ENCODE results near the gene STK38.

Gene STK38

GRCh38 chr6:36504982-36505381 is 42.3 kb downstream of the STK38 start:
- no peak for DNase-seq (ENCODE audit: low spot score)

GRCh38 chr6:36504181-36504580 is 43.1 kb downstream of the STK38 start:
- H3K9ac ChIP-seq (ENCODE audit: low read depth, low read length, poor library complexity): no peak overlapping the region
- no peak overlapping the region for H2BK15ac ChIP-seq (ENCODE audit: low read length)
- no peak overlapping the region for H3K14ac ChIP-seq (ENCODE audit: low read length)
- no CpG with 5 or more reads among the region's 3 CpGs for WGBS, 2 donors (ENCODE audit: extremely low coverage in 2 of 2, insufficient read length in 2 of 2, insufficient replicate concordance in 1 of 2)
- H2AFZ ChIP-seq (ENCODE audit: low read length): no peak overlapping the region
- no peak overlapping the region for H3K4ac ChIP-seq (ENCODE audit: low read length)
- H2BK12ac ChIP-seq (ENCODE audit: low read length): no peak overlapping the region
- no peak for DNase-seq (ENCODE audit: low spot score)
- H2BK120ac ChIP-seq (ENCODE audit: low read depth, low read length): no peak overlapping the region
- no peak overlapping the region for H3K18ac ChIP-seq (ENCODE audit: low read length)
- peaks cover 5 to 83% of the 10 kb centered on the region in 2 donors for H3K36me3 ChIP-seq (replicated peaks in 1 of 2; ENCODE audit: control insufficient read depth in 2 of 2, insufficient read depth in 2 of 2, low read length in 2 of 2)
- no peak overlapping the region for H3K27ac ChIP-seq (replicated peaks; ENCODE audit: low read length)
- peaks cover 1% of the 10 kb centered on the region for H3K79me1 ChIP-seq (ENCODE audit: low read depth, low read length)
- peaks cover 0 to 2% (median 0%) of the 10 kb centered on the region in 3 experiments for H3K27me3 ChIP-seq (ENCODE audit: control insufficient read depth in 3 of 3, insufficient read depth in 3 of 3, low read depth in 1 of 3, low read length in 3 of 3)
- no peak overlapping the region for H2BK5ac ChIP-seq (ENCODE audit: low read length)
- no peak overlapping the region for H4K8ac ChIP-seq (ENCODE audit: low read depth, low read length)
- H3K4me1 ChIP-seq (ENCODE audit: control insufficient read depth in 2 of 2, insufficient read depth in 1 of 2, low read depth in 1 of 2, low read length in 2 of 2): peaks cover 0 to 1% of the 10 kb centered on the region in 2 donors
- H3K23ac ChIP-seq (ENCODE audit: low read depth, low read length, poor library complexity): no peak overlapping the region
- H2AK5ac ChIP-seq (ENCODE audit: low read depth, low read length): no peak overlapping the region
- H4K91ac ChIP-seq (ENCODE audit: low read depth, low read length, poor library complexity): no peak overlapping the region
- no peak overlapping the region for H3K4me2 ChIP-seq (ENCODE audit: insufficient read depth, low read length, poor library complexity, severe bottlenecking)
- H3K9me3 ChIP-seq (replicated peaks in 1 of 2; ENCODE audit: control insufficient read depth in 2 of 2, insufficient read depth in 1 of 2, low read depth in 1 of 2, low read length in 2 of 2): no peaks in the 10 kb centered on the region
- no peak overlapping the region for H3K4me3 ChIP-seq (ENCODE audit: low read length in 2 of 2)

More at GRCh38 chr6:36504982-36505381, 42.3 kb downstream of the STK38 start:
- Histone ChIP-seq H3K4ac (ENCODE audit: low read length) (no peak overlapping the region), H3K4me3 (ENCODE audit: low read length in 2 of 2) (no peak overlapping the region), H2AK5ac (ENCODE audit: low read depth, low read length) (no peak overlapping the region), H2BK120ac (ENCODE audit: low read depth, low read length) (no peak overlapping the region), H3K9me3 (replicated peaks in 1 of 2; ENCODE audit: control insufficient read depth in 2 of 2, insufficient read depth in 1 of 2, low read depth in 1 of 2, low read length in 2 of 2) (peaks cover 5 to 8% of the 10 kb centered on the region in 2 donors), H4K91ac (ENCODE audit: low read depth, low read length, poor library complexity) (no peak overlapping the region), H3K4me2 (ENCODE audit: insufficient read depth, low read length, poor library complexity, severe bottlenecking) (no peak overlapping the region), H2BK12ac (ENCODE audit: low read length) (no peak overlapping the region), H3K79me1 (ENCODE audit: low read depth, low read length) (no peaks in the 10 kb centered on the region), H2BK15ac (ENCODE audit: low read length) (no peak overlapping the region), H3K27me3 (ENCODE audit: control insufficient read depth in 3 of 3, insufficient read depth in 3 of 3, low read depth in 1 of 3, low read length in 3 of 3) (no peaks in the 10 kb centered on the region), H2AFZ (ENCODE audit: low read length) (no peak overlapping the region), H3K14ac (ENCODE audit: low read length) (no peak overlapping the region), H3K36me3 (replicated peaks in 1 of 2; ENCODE audit: control insufficient read depth in 2 of 2, insufficient read depth in 2 of 2, low read length in 2 of 2) (peaks cover 5 to 82% of the 10 kb centered on the region in 2 donors), H3K18ac (ENCODE audit: low read length) (no peak overlapping the region), H2BK5ac (ENCODE audit: low read length) (no peak overlapping the region), H4K8ac (ENCODE audit: low read depth, low read length) (no peak overlapping the region), H3K23ac (ENCODE audit: low read depth, low read length, poor library complexity) (no peak overlapping the region), H3K4me1 (ENCODE audit: control insufficient read depth in 2 of 2, insufficient read depth in 1 of 2, low read depth in 1 of 2, low read length in 2 of 2) (no peaks in the 10 kb centered on the region), H3K9ac (ENCODE audit: low read depth, low read length, poor library complexity) (no peak overlapping the region), H3K27ac (replicated peaks; ENCODE audit: low read length) (no peak overlapping the region)
- no CpG with 5 or more reads among the region's 2 CpGs for WGBS, 2 donors (ENCODE audit: extremely low coverage in 2 of 2, insufficient read length in 2 of 2, insufficient replicate concordance in 1 of 2)

- Histone ChIP-seq H4K8ac (ENCODE audit: low read depth, low read length) (no peak overlapping the region), H3K27ac (replicated peaks; ENCODE audit: low read length) (no peak overlapping the region), H2BK120ac (ENCODE audit: low read depth, low read length) (no peak overlapping the region), H3K4me3 (ENCODE audit: low read length in 2 of 2) (no peak overlapping the region), H3K79me1 (ENCODE audit: low read depth, low read length) (peaks cover 2% of the 10 kb centered on the region), H3K9me3 (replicated peaks in 1 of 2; ENCODE audit: control insufficient read depth in 2 of 2, insufficient read depth in 1 of 2, low read depth in 1 of 2, low read length in 2 of 2) (no peaks in the 10 kb centered on the region), H3K23ac (ENCODE audit: low read depth, low read length, poor library complexity) (no peak overlapping the region), H2BK5ac (ENCODE audit: low read length) (no peak overlapping the region), H3K4me2 (ENCODE audit: insufficient read depth, low read length, poor library complexity, severe bottlenecking) (no peak overlapping the region), H2AFZ (ENCODE audit: low read length) (no peak overlapping the region), H2AK5ac (ENCODE audit: low read depth, low read length) (no peak overlapping the region), H3K9ac (ENCODE audit: low read depth, low read length, poor library complexity) (no peak overlapping the region), H3K4ac (ENCODE audit: low read length) (no peak overlapping the region), H3K14ac (ENCODE audit: low read length) (no peak overlapping the region), H2BK12ac (ENCODE audit: low read length) (no peak overlapping the region), H4K91ac (ENCODE audit: low read depth, low read length, poor library complexity) (no peak overlapping the region), H2BK15ac (ENCODE audit: low read length) (no peak overlapping the region), H3K4me1 (ENCODE audit: control insufficient read depth in 2 of 2, insufficient read depth in 1 of 2, low read depth in 1 of 2, low read length in 2 of 2) (peaks cover 0 to 1% of the 10 kb centered on the region in 2 donors), H3K18ac (ENCODE audit: low read length) (no peak overlapping the region), H3K36me3 (replicated peaks in 1 of 2; ENCODE audit: control insufficient read depth in 2 of 2, insufficient read depth in 2 of 2, low read length in 2 of 2) (peaks cover 9 to 92% of the 10 kb centered on the region in 2 donors), H3K27me3 (ENCODE audit: control insufficient read depth in 3 of 3, insufficient read depth in 3 of 3, low read depth in 1 of 3, low read length in 3 of 3) (peaks cover 0 to 2% (median 0%) of the 10 kb centered on the region in 3 experiments)
- DNase-seq (ENCODE audit: low spot score): no peak
- no CpG with 5 or more reads among the region's 6 CpGs for WGBS, 2 donors (ENCODE audit: extremely low coverage in 2 of 2, insufficient read length in 2 of 2, insufficient replicate concordance in 1 of 2)
Measured at GRCh38 chr6:36501686-36502085, 45.6 kb downstream of the STK38 start.

GRCh38 chr6:36499918-36500317 is 47.4 kb downstream of the STK38 start:
- WGBS, 2 donors (ENCODE audit: extremely low coverage in 2 of 2, insufficient read length in 2 of 2, insufficient replicate concordance in 1 of 2): no CpG with 5 or more reads among the region's 4 CpGs
- no peak overlapping the region for H2BK12ac ChIP-seq (ENCODE audit: low read length)

More at GRCh38 chr6:36499918-36500317, 47.4 kb downstream of the STK38 start:
- Histone ChIP-seq H2BK5ac (ENCODE audit: low read length) (no peak overlapping the region), H3K27ac (replicated peaks; ENCODE audit: low read length) (no peak overlapping the region), H3K9ac (ENCODE audit: low read depth, low read length, poor library complexity) (no peak overlapping the region), H2AK5ac (ENCODE audit: low read depth, low read length) (no peak overlapping the region), H3K79me1 (ENCODE audit: low read depth, low read length) (peaks cover 2% of the 10 kb centered on the region), H3K14ac (ENCODE audit: low read length) (no peak overlapping the region), H4K8ac (ENCODE audit: low read depth, low read length) (no peak overlapping the region), H2BK15ac (ENCODE audit: low read length) (no peak overlapping the region), H3K27me3 (ENCODE audit: control insufficient read depth in 3 of 3, insufficient read depth in 3 of 3, low read depth in 1 of 3, low read length in 3 of 3) (peaks cover 0 to 2% (median 0%) of the 10 kb centered on the region in 3 experiments), H2AFZ (ENCODE audit: low read length) (no peak overlapping the region), H2BK120ac (ENCODE audit: low read depth, low read length) (no peak overlapping the region), H3K23ac (ENCODE audit: low read depth, low read length, poor library complexity) (no peak overlapping the region), H3K18ac (ENCODE audit: low read length) (no peak overlapping the region), H4K91ac (ENCODE audit: low read depth, low read length, poor library complexity) (no peak overlapping the region), H3K4me3 (ENCODE audit: low read length in 2 of 2) (no peak overlapping the region), H3K4ac (ENCODE audit: low read length) (no peak overlapping the region), H3K36me3 (replicated peaks in 1 of 2; ENCODE audit: control insufficient read depth in 2 of 2, insufficient read depth in 2 of 2, low read length in 2 of 2) (peaks cover 14 to 92% of the 10 kb centered on the region in 2 donors), H3K4me2 (ENCODE audit: insufficient read depth, low read length, poor library complexity, severe bottlenecking) (no peak overlapping the region), H3K9me3 (replicated peaks in 1 of 2; ENCODE audit: control insufficient read depth in 2 of 2, insufficient read depth in 1 of 2, low read depth in 1 of 2, low read length in 2 of 2) (no peaks in the 10 kb centered on the region), H3K4me1 (ENCODE audit: control insufficient read depth in 2 of 2, insufficient read depth in 1 of 2, low read depth in 1 of 2, low read length in 2 of 2) (peaks cover 0 to 1% of the 10 kb centered on the region in 2 donors)
- no peak for DNase-seq (ENCODE audit: low spot score)
